Heart right ventricle (tissue), 16 donors: ENCODE measurements around the gene ZBED3. TPM values are rescaled to one million over a fixed set of nuclear protein-coding genes. Genes with fewer than 3 reads are reported as not detected.

Experiments used
- ATAC-seq, 8 donors: fragments of 200-7000 bp; cut with Tn5 transposase; one replicate each; pipeline ENCODE4 v1.9.1; 2020; ENCODE audit warnings: mild to moderate bottlenecking in 8 of 8, moderate library complexity in 8 of 8, moderate number of reproducible peaks in 1 of 8
- DNase-seq, 2 donors: peaks; one replicate each; pipeline ENCODE4 v3.0.0-alpha.2; 2020
- H3K27ac ChIP-seq, 10 donors: fragments of 200-600 bp; sonication (generic) in 2 of 10; one replicate each; pipeline versions ENCODE4 v1.5.0 to v1.8.0; 2020 to 2022; ENCODE audit warnings: mild to moderate bottlenecking in 3 of 10
- H3K27me3 ChIP-seq, 7 donors: fragments of 200-600 bp; one replicate each; pipeline ENCODE4 v1.8.0; 2021 to 2022; ENCODE audit warnings: mild to moderate bottlenecking in 2 of 7
- H3K36me3 ChIP-seq, 9 donors: fragments of 200-600 bp; sonication (generic) in 1 of 9; one replicate each; pipeline versions ENCODE4 v1.5.0 to v1.8.0; 2020 to 2022; ENCODE audit warnings: mild to moderate bottlenecking in 2 of 9
- H3K4me1 ChIP-seq, 9 donors: fragments of 200-600 bp; sonication (generic) in 1 of 9; one replicate each; pipeline versions ENCODE4 v1.5.0 to v1.8.0; 2020 to 2022; ENCODE audit warnings: mild to moderate bottlenecking in 4 of 9
- H3K4me3 ChIP-seq, 10 donors: fragments of 200-600 bp; sonication (generic) in 2 of 10; one replicate each; pipeline versions ENCODE4 v1.5.0 to v1.8.0; 2020 to 2022; ENCODE audit warnings: mild to moderate bottlenecking in 7 of 10, moderate library complexity in 2 of 10
- H3K9me3 ChIP-seq, 11 donors: fragments of 200-600 bp in 10 of 11; sonication (generic) in 2 of 11; one replicate each; pipeline versions ENCODE4 v1.5.0 to v1.8.0; 2013 to 2022; ENCODE audit warnings: mild to moderate bottlenecking in 2 of 11, control low read depth in 1 of 11, moderate library complexity in 1 of 11
- CTCF ChIP-seq, 9 donors: fragments of 200-600 bp; sonication (generic) in 2 of 9; IDR thresholded peaks; one replicate each; pipeline versions ENCODE4 v1.5.0 to v1.8.0; 2021 to 2022; ENCODE audit warnings: antibody characterized with exemption in 9 of 9, mild to moderate bottlenecking in 5 of 9, moderate library complexity in 1 of 9
- WGBS, 2 donors: extraction: QIAGEN DNeasy Blood & Tissue Kit; methylation state at CpG; one replicate each; pipeline ENCODE4 v1.1.7; 2013; ENCODE audit warnings: inconsistent platforms in 1 of 2; 5-methylcytosine and 5-hydroxymethylcytosine counted together
- intact Hi-C, 10 donors: fragments of 100-400 bp; cut with DNase I; formaldehyde crosslinking; loops; one replicate each; pipeline versions ENCODE4 v1.11.1 to v1.14.2; 2022
- polyA plus RNA-seq, 2 donors: library from polyadenylated mRNA; stranded (reverse); fragments of 200-250 nt; gene quantifications; one replicate each; pipeline ENCODE4 v1.2.3, GENCODE V29; 2013
- total RNA-seq, 10 donors: library from RNA; stranded (reverse); fragmentation: NEBNext Ultra II Directional in 3 of 10; extraction: Animal tissue kit (Norgen Biotek cat#: 25700) in 3 of 10; gene quantifications; one replicate each; pipeline versions ENCODE4 v1.2.1 to v1.2.4, GENCODE V29; 2021 to 2023
- donor health status: Arrhythmogenic right ventricular cardiomyopathy.
- donor health status: ischemic (EF 13 %, LVEDD 7.1; RV severe dilation, severe dysfunction).
- donor health status: healthy with polysubstance abuse.
- donor health status: DM: no; HTN: yes; CAD: no.
- donor health status: DM: no; HTN: no; CAD: no.
- donor health status: ischemic (EF 25% LVEDD 6.9; RV normal size, moderate dysfunction).
- donor health status: ischemic (EF 25% LVEDD 5.7; RV mildly dilated, moderate dysfunction).
- donor health status: healthy.
- donor health status: DM: yes; HTN: yes; CAD: no.
- donor health status: Ischemic cardiomyopathy.
- donor health status: ischemic (EF 35%, LVEDD 5.7; RV mildly dilated, moderate dysfunction).
- donor health status: nonischemic (EF 11% LVEDD 7.7; RV severe dilation, severe dysfunction).
- donor health status: DM: yes; HTN: yes; CAD: no.
- donor health status: PGD.
- donor health status: ischemic (EF 29% LVEDD 5.4; RV normal size, mild dysfunction).
- donor health status: nonischemic (EF 23%, LVEDD 6.1; RV moderate dilation, normal function).

ZBED3 gene
- total and polyA plus RNA-seq, 12 donors, result 2.6 to 8.9 (median 5.9) TPM

- TF ChIP-seq CTCF (IDR thresholded peaks at IDR 0.05), result no peak
- 96 to 100% methylated on average over 4 of the region's 4 CpGs for WGBS, 2 donors
- peaks cover 0 to 1% (median 0%) of the 10 kb centered on the region in 9 donors for H3K36me3 ChIP-seq
- peaks cover 0 to 31% (median 19%) of the 10 kb centered on the region in 9 donors for H3K4me1 ChIP-seq
- intact Hi-C loops, result loop anchor here in 1 of 10 donors (10.0 kb wide), 1 partner anchor 154 kb away; no protein-coding TSS in a partner anchor
- peaks cover 0 to 16% (median 0%) of the 10 kb centered on the region in 11 donors for H3K9me3 ChIP-seq
- no peak overlapping the region for H3K27ac ChIP-seq
- ATAC-seq, result no peak
- no peaks in the 10 kb centered on the region for H3K27me3 ChIP-seq
- no peak overlapping the region for H3K4me3 ChIP-seq
- no peak for DNase-seq
These were observed 58.3 kb downstream of the ZBED3 start for GRCh38 chr5:77028631-77029375.

- H3K36me3 ChIP-seq, result no peaks in the 10 kb centered on the region
- H3K9me3 ChIP-seq, result peaks cover 0 to 13% (median 0%) of the 10 kb centered on the region in 11 donors
- no peak for ATAC-seq
- WGBS, 2 donors, result 86 to 88% methylated on average over 1 of the region's 1 CpG
- no peak overlapping the region for H3K4me3 ChIP-seq
- H3K27ac ChIP-seq, result no peak overlapping the region
- DNase-seq, result no peak
- H3K27me3 ChIP-seq, result peaks cover 0 to 21% (median 0%) of the 10 kb centered on the region in 7 donors
- TF ChIP-seq CTCF (IDR thresholded peaks at IDR 0.05), result no peak
- H3K4me1 ChIP-seq, result peaks cover 0 to 4% (median under 1%) of the 10 kb centered on the region in 9 donors
- intact Hi-C loops, result loop anchor here in 1 of 10 donors (10.0 kb wide), 1 partner anchor 150 kb away; no protein-coding TSS in a partner anchor
These were observed 62.6 kb downstream of the ZBED3 start for GRCh38 chr5:77024490-77024889.

- no peak for TF ChIP-seq CTCF (IDR thresholded peaks at IDR 0.05)
- WGBS, 2 donors, result 61 to 63% methylated on average over 7 of the region's 7 CpGs
- no peak for DNase-seq
These were observed 64.3 kb downstream of the ZBED3 start for GRCh38 chr5:77022511-77023417.

More at GRCh38 chr5:77022511-77023417, 64.3 kb downstream of the ZBED3 start:
- no peaks in the 10 kb centered on the region for H3K4me1 ChIP-seq
- H3K27me3 ChIP-seq, result peaks cover 0 to 21% (median 0%) of the 10 kb centered on the region in 7 donors
- intact Hi-C loops, result loop anchor here in 1 of 10 donors (10.0 kb wide), 1 partner anchor 148 kb away; no protein-coding TSS in a partner anchor
- no peaks in the 10 kb centered on the region for H3K9me3 ChIP-seq
- no peak overlapping the region for H3K27ac ChIP-seq
- no peaks in the 10 kb centered on the region for H3K36me3 ChIP-seq
- no peak for ATAC-seq
- no peak overlapping the region for H3K4me3 ChIP-seq

Other genes starting within 250 kb of the ZBED3 start
- gene S100Z, start 237.3 kb downstream of the ZBED3 start, total RNA-seq, result under 1 TPM in 1 of 10 donors, not detected in 9; 0.22 TPM
- under 1 TPM in 1 of 2 donors, not detected in 1; 0.03 TPM for gene S100Z, start 237.3 kb downstream of the ZBED3 start, polyA plus RNA-seq
- 1 to 10 TPM in 7 of 10 donors, under 1 TPM in 2, not detected in 1; 0.66 to 4.9 (median 2.7) TPM for gene CRHBP, start 134.2 kb downstream of the ZBED3 start, total RNA-seq
- 1 to 10 TPM in 1 of 2 donors, under 1 TPM in 1; 0.38 to 1.5 TPM for gene CRHBP, start 134.2 kb downstream of the ZBED3 start, polyA plus RNA-seq
- 10 to 100 TPM; 12.6 to 20.6 (median 16.2) TPM for gene AGGF1, start 56.9 kb downstream of the ZBED3 start, total RNA-seq
- 1 to 10 TPM; 7.3 to 8.1 TPM for gene AGGF1, start 56.9 kb downstream of the ZBED3 start, polyA plus RNA-seq
- gene PDE8B, start 123.4 kb upstream of the ZBED3 start, total RNA-seq, result 1 to 10 TPM in 7 of 10 donors, under 1 TPM in 3; 0.27 to 5.6 (median 2.0) TPM
- gene PDE8B, start 123.4 kb upstream of the ZBED3 start, polyA plus RNA-seq, result 1 to 10 TPM; 1.1 to 1.2 TPM